HG02938 (cell line): Measurements from ENCODE around the gene AGAP1.
"Not testable (repeated sequence)": the region's sequence is repeated elsewhere in the genome, so short reads cannot be mapped to it uniquely, and the experiment has no call there.

Source experiments
- ATAC-seq: cut with Tn5 transposase; IDR thresholded peaks from one replicate; pipeline ENCODE4 v1.9.1; 2021; ENCODE audit warnings: mild to moderate bottlenecking, moderate library complexity; ENCODE audit not compliant: unreplicated experiment

AGAP1 gene

GRCh38 chr2:236125541-236125940 lies 631.7 kb downstream of the AGAP1 start:
- ATAC-seq, result no peak

- no peak for ATAC-seq
Observed at GRCh38 chr2:236127010-236127409, 633.2 kb downstream of the AGAP1 start.

GRCh38 chr2:236128321-236128720 lies 634.5 kb downstream of the AGAP1 start:
- ATAC-seq, result no peak

- no peak for ATAC-seq
Observed at GRCh38 chr2:236129935-236130334, 636.1 kb downstream of the AGAP1 start.

GRCh38 chr2:236130349-236130998 lies 636.6 kb downstream of the AGAP1 start:
- ATAC-seq, result no peak

GRCh38 chr2:236131073-236131692 lies 637.3 kb downstream of the AGAP1 start:
- no peak for ATAC-seq

- ATAC-seq, result no peak
Observed at GRCh38 chr2:236133410-236134012, 639.7 kb downstream of the AGAP1 start.

- no peak for ATAC-seq
Observed at GRCh38 chr2:236136538-236136937, 642.7 kb downstream of the AGAP1 start.

GRCh38 chr2:236137066-236137465 lies 643.2 kb downstream of the AGAP1 start:
- no peak for ATAC-seq

GRCh38 chr2:236141616-236142015 lies 647.8 kb downstream of the AGAP1 start:
- not testable (repeated sequence) for ATAC-seq

- ATAC-seq, result no peak
Observed at GRCh38 chr2:236143811-236144210, 650.0 kb downstream of the AGAP1 start.

- no peak for ATAC-seq
Observed at GRCh38 chr2:236146436-236146835, 652.6 kb downstream of the AGAP1 start.

GRCh38 chr2:236155406-236155805 lies 661.6 kb downstream of the AGAP1 start:
- ATAC-seq, result no peak

- no peak for ATAC-seq
Observed at GRCh38 chr2:236156095-236156859, 662.4 kb downstream of the AGAP1 start.

- ATAC-seq, result no peak
Observed at GRCh38 chr2:236156860-236157194, 663.0 kb downstream of the AGAP1 start.

GRCh38 chr2:236157366-236157765 lies 663.5 kb downstream of the AGAP1 start:
- no peak for ATAC-seq

- no peak for ATAC-seq
Observed at GRCh38 chr2:236157815-236158498, 664.1 kb downstream of the AGAP1 start.

- no peak for ATAC-seq
Observed at GRCh38 chr2:236158969-236159777, 665.3 kb downstream of the AGAP1 start.

GRCh38 chr2:236159778-236160170 lies 665.9 kb downstream of the AGAP1 start:
- no peak for ATAC-seq

GRCh38 chr2:236160366-236161081 lies 666.7 kb downstream of the AGAP1 start:
- ATAC-seq, result no peak
